Muscle of leg (tissue), 11 donors: ENCODE results near the gene ADAM22. TPM values are rescaled to one million over a fixed set of nuclear protein-coding genes. Genes with fewer than 3 reads are reported as not detected.

Experiments used
- DNase-seq: peaks from one replicate; pipeline ENCODE4 v3.0.0; 2013
- H3K27ac ChIP-seq: one replicate; pipeline ENCODE4 v1.5.1; 2013; ENCODE audit warnings: mild to moderate bottlenecking, low read length, control low read depth
- H3K27me3 ChIP-seq: one replicate; pipeline ENCODE4 v1.6.1; 2013; ENCODE audit warnings: low read length; ENCODE audit not compliant: control insufficient read depth, insufficient read depth
- H3K36me3 ChIP-seq: one replicate; pipeline ENCODE4 v1.6.1; 2013; ENCODE audit warnings: low read length; ENCODE audit not compliant: control insufficient read depth, insufficient read depth
- H3K4me1 ChIP-seq: one replicate; pipeline ENCODE4 v1.6.1; 2013; ENCODE audit warnings: low read length; ENCODE audit not compliant: control insufficient read depth, insufficient read depth
- H3K4me3 ChIP-seq: one replicate; pipeline ENCODE4 v1.5.1; 2013; ENCODE audit warnings: low read length, control low read depth
- H3K9me3 ChIP-seq: replicated peaks from 2 replicates; pipeline ENCODE4 v1.6.1; 2013; ENCODE audit warnings: low read depth, low read length; ENCODE audit not compliant: control insufficient read depth
- WGBS: methylation state at CpG from one replicate; pipeline ENCODE4 v1.1.5; 2013; ENCODE audit warnings: missing lambda C conversion rate; ENCODE audit not compliant: insufficient coverage; 5-methylcytosine and 5-hydroxymethylcytosine counted together
- polyA plus RNA-seq, 8 donors: library from polyadenylated mRNA; unstranded; fragments of 120-200 nt; gene quantifications; one replicate each; pipeline versions ENCODE4 v1.2.1 to v1.2.3, GENCODE V29; 2013; ENCODE audit warnings: inconsistent platforms in 1 of 8, low replicate concordance in 1 of 8; ENCODE audit not compliant: insufficient read length in 8 of 8, insufficient read depth in 1 of 8
- total RNA-seq: library from RNA; stranded (reverse); fragments of 120-200 nt; gene quantifications from one replicate; pipeline ENCODE4 v1.2.4, GENCODE V29; 2013

Gene ADAM22
- total and polyA plus RNA-seq, 9 donors, result 7.3 to 17.1 (median 15.1) TPM

GRCh38 chr7:88176190-88176589, 242.1 kb downstream of the ADAM22 start:
- Histone ChIP-seq H3K4me1 (no peaks in the 10 kb centered on the region), H3K27me3 (no peaks in the 10 kb centered on the region), H3K27ac (no peak overlapping the region), H3K36me3 (no peaks in the 10 kb centered on the region), H3K4me3 (no peak overlapping the region), H3K9me3 (no peaks in the 10 kb centered on the region)
- WGBS, result no CpG with 5 or more reads among the region's 5 CpGs
- no peak for DNase-seq

- WGBS, result no CpG with 5 or more reads among the region's 1 CpG
- Histone ChIP-seq H3K4me3 (no peak overlapping the region), H3K9me3 (no peaks in the 10 kb centered on the region)
Measured at GRCh38 chr7:88183051-88183450, 249.0 kb downstream of the ADAM22 start.

GRCh38 chr7:88184848-88185304, 250.8 kb downstream of the ADAM22 start:
- Histone ChIP-seq H3K4me3 (no peak overlapping the region), H3K36me3 (no peaks in the 10 kb centered on the region), H3K4me1 (no peaks in the 10 kb centered on the region), H3K27ac (no peak overlapping the region), H3K27me3 (no peaks in the 10 kb centered on the region), H3K9me3 (no peaks in the 10 kb centered on the region)
- 87% methylated on average over 5 of the region's 5 CpGs for WGBS
- no peak for DNase-seq

More at GRCh38 chr7:88183051-88183450, 249.0 kb downstream of the ADAM22 start:
- DNase-seq, result no peak
- H3K36me3 ChIP-seq, result no peaks in the 10 kb centered on the region
- H3K27me3 ChIP-seq, result no peaks in the 10 kb centered on the region
- H3K4me1 ChIP-seq, result no peaks in the 10 kb centered on the region
- H3K27ac ChIP-seq, result no peak overlapping the region

GRCh38 chr7:88185650-88186049, 251.6 kb downstream of the ADAM22 start:
- Histone ChIP-seq H3K36me3 (no peaks in the 10 kb centered on the region), H3K4me3 (no peak overlapping the region), H3K27me3 (no peaks in the 10 kb centered on the region), H3K4me1 (no peaks in the 10 kb centered on the region), H3K9me3 (no peaks in the 10 kb centered on the region), H3K27ac (no peak overlapping the region)
- peak; percentile 23 for DNase-seq

GRCh38 chr7:88191911-88192310, 257.9 kb downstream of the ADAM22 start:
- DNase-seq, result no peak
- Histone ChIP-seq H3K4me1 (no peaks in the 10 kb centered on the region), H3K36me3 (no peaks in the 10 kb centered on the region), H3K27ac (no peak overlapping the region), H3K27me3 (no peaks in the 10 kb centered on the region), H3K9me3 (no peaks in the 10 kb centered on the region), H3K4me3 (no peak overlapping the region)
- no CpG with 5 or more reads among the region's 3 CpGs for WGBS

- H3K9me3 ChIP-seq, result no peaks in the 10 kb centered on the region
- WGBS, result 82% methylated on average over 2 of the region's 3 CpGs
- DNase-seq, result peak; percentile 54
- no peak overlapping the region for H3K4me3 ChIP-seq
- H3K36me3 ChIP-seq, result peaks cover 19% of the 10 kb centered on the region
- H3K4me1 ChIP-seq, result peaks cover 9% of the 10 kb centered on the region
- peak overlapping the region; percentile 16 for H3K27ac ChIP-seq
- no peaks in the 10 kb centered on the region for H3K27me3 ChIP-seq
Measured at GRCh38 chr7:88200261-88200660, 266.2 kb downstream of the ADAM22 start.

- Histone ChIP-seq H3K27ac (peak overlapping the region; percentile 16), H3K36me3 (peaks cover 19% of the 10 kb centered on the region), H3K9me3 (no peaks in the 10 kb centered on the region), H3K27me3 (no peaks in the 10 kb centered on the region), H3K4me3 (no peak overlapping the region), H3K4me1 (peaks cover 9% of the 10 kb centered on the region)
- 17% methylated on average over 2 of the region's 4 CpGs for WGBS
- peak; percentile 71 for DNase-seq
Measured at GRCh38 chr7:88200789-88201188, 266.7 kb downstream of the ADAM22 start.

GRCh38 chr7:88201305-88201704, 267.3 kb downstream of the ADAM22 start:
- no peaks in the 10 kb centered on the region for H3K9me3 ChIP-seq
- peaks cover 9% of the 10 kb centered on the region for H3K4me1 ChIP-seq
- H3K27me3 ChIP-seq, result no peaks in the 10 kb centered on the region
- peaks cover 19% of the 10 kb centered on the region for H3K36me3 ChIP-seq
- DNase-seq, result no peak
- no peak overlapping the region for H3K4me3 ChIP-seq
- no peak overlapping the region for H3K27ac ChIP-seq

GRCh38 chr7:88202278-88202677, 268.2 kb downstream of the ADAM22 start:
- DNase-seq, result no peak
- peaks cover 25% of the 10 kb centered on the region for H3K36me3 ChIP-seq

GRCh38 chr7:88202799-88203198, 268.7 kb downstream of the ADAM22 start:
- Histone ChIP-seq H3K36me3 (peaks cover 29% of the 10 kb centered on the region), H3K9me3 (no peaks in the 10 kb centered on the region), H3K4me3 (no peak overlapping the region), H3K27me3 (no peaks in the 10 kb centered on the region), H3K4me1 (peaks cover 9% of the 10 kb centered on the region), H3K27ac (no peak overlapping the region)
- DNase-seq, result no peak
- no CpG with 5 or more reads among the region's 3 CpGs for WGBS

More at GRCh38 chr7:88202278-88202677, 268.2 kb downstream of the ADAM22 start:
- H3K9me3 ChIP-seq, result no peaks in the 10 kb centered on the region
- no peak overlapping the region for H3K27ac ChIP-seq
- peaks cover 9% of the 10 kb centered on the region for H3K4me1 ChIP-seq
- no peaks in the 10 kb centered on the region for H3K27me3 ChIP-seq
- no CpG with 5 or more reads among the region's 5 CpGs for WGBS
- H3K4me3 ChIP-seq, result no peak overlapping the region

- 95% methylated on average over 2 of the region's 4 CpGs for WGBS
- H3K36me3 ChIP-seq, result peaks cover 34% of the 10 kb centered on the region
- no peak overlapping the region for H3K27ac ChIP-seq
- H3K4me3 ChIP-seq, result no peak overlapping the region
- no peaks in the 10 kb centered on the region for H3K27me3 ChIP-seq
- H3K9me3 ChIP-seq, result no peaks in the 10 kb centered on the region
- H3K4me1 ChIP-seq, result peaks cover 9% of the 10 kb centered on the region
- DNase-seq, result no peak
Measured at GRCh38 chr7:88203401-88203800, 269.4 kb downstream of the ADAM22 start.
